Endothelial cell of umbilical vein (primary cell): ENCODE measurements around the gene SGK1. TPM values are rescaled to one million over a fixed set of nuclear protein-coding genes. Genes with fewer than 3 reads are reported as not detected.

Source experiments
- BruUV-seq: library from RNA; stranded (reverse); fragments of 400-500 nt; replicated peaks from 2 replicates; lab custom pipeline; 2021; lab: Mats Ljungman, UMichigan
- CTCF ChIA-PET: fragments of 300-600, 350-600 bp; sonication (Branson Sonifier 250); formaldehyde crosslinking; loops from one replicate; lab custom pipeline; 2021; ENCODE audit warnings: antibody characterized with exemption, inconsistent platforms; lab: Charles Lee
- POLR2A ChIA-PET: fragments of 300-600, 350-600 bp; sonication (Branson Sonifier 250); formaldehyde crosslinking; loops from one replicate; lab custom pipeline; 2021; ENCODE audit warnings: antibody characterized with exemption, inconsistent platforms; lab: Charles Lee
- DNase-seq: peaks from one replicate; pipeline ENCODE4 v3.0.0-alpha.2; 2011; ENCODE audit warnings: low read depth, low spot score
- FAIRE-seq: peaks from 2 replicates; lab custom pipeline; 2011; peaks lifted over from hg19 to GRCh38; lab: Jason Lieb, UNC
- H2AFZ ChIP-seq: 2 replicates; pipeline ENCODE4 v1.6.0; 2012; ENCODE audit warnings: low read depth, low read length, control low read depth, inconsistent platforms
- H3K27ac ChIP-seq: 2 replicates; pipeline ENCODE4 v1.5.1; 2011; ENCODE audit warnings: low read depth, mild to moderate bottlenecking, control low read depth, low read length, moderate library complexity; ENCODE audit not compliant: insufficient read depth
- H3K27me3 ChIP-seq, 2 experiments: 2 replicates each; pipeline versions ENCODE4 v1.6.0 to v1.6.1; 2011; ENCODE audit warnings: low read length in 2 of 2, mixed read lengths in 1 of 2; ENCODE audit not compliant: control insufficient read depth in 2 of 2, insufficient read depth in 2 of 2
- H3K36me3 ChIP-seq, 2 experiments: 2 replicates in 1 of 2; 3 replicates in 1 of 2; pipeline ENCODE4 v1.5.1; 2011; ENCODE audit warnings: low read length in 2 of 2, mild to moderate bottlenecking in 1 of 2, moderate library complexity in 1 of 2; ENCODE audit not compliant: control insufficient read depth in 2 of 2, insufficient read depth in 2 of 2; ENCODE audit errors: extremely low read depth in 1 of 2
- H3K4me1 ChIP-seq: 3 replicates; pipeline ENCODE4 v1.5.1; 2011; ENCODE audit warnings: mild to moderate bottlenecking, low read length; ENCODE audit not compliant: control insufficient read depth, insufficient read depth; ENCODE audit errors: extremely low read depth
- H3K4me2 ChIP-seq: 2 replicates; pipeline ENCODE4 v1.6.1; 2011; ENCODE audit warnings: low read length, control low read depth, mixed read lengths; ENCODE audit not compliant: insufficient read depth
- H3K4me3 ChIP-seq, 3 experiments: fragments of 200-600 bp in 1 of 3; sonication (generic), shearing (Covaris generic) in 1 of 3; replicated peaks in 1 of 3; 2 replicates each; pipeline ENCODE4 v1.5.1; 2011 to 2016; ENCODE audit warnings: control low read depth in 3 of 3, low read length in 3 of 3, mild to moderate bottlenecking in 2 of 3, inconsistent platforms in 1 of 3, low read depth in 1 of 3, moderate library complexity in 1 of 3; ENCODE audit not compliant: insufficient read depth in 1 of 3
- H3K79me2 ChIP-seq: 2 replicates; pipeline ENCODE4 v1.6.0; 2012; ENCODE audit warnings: low read length, inconsistent platforms; ENCODE audit not compliant: control insufficient read depth, insufficient read depth
- H3K9ac ChIP-seq: replicated peaks from 2 replicates; pipeline ENCODE3; 2011; ENCODE audit warnings: low read length, control low read depth; ENCODE audit not compliant: insufficient read depth; ENCODE audit errors: extremely low read depth
- H3K9me1 ChIP-seq: replicated peaks from 3 replicates; pipeline ENCODE4 v1.6.0; 2011; ENCODE audit warnings: mild to moderate bottlenecking, low read length; ENCODE audit not compliant: control insufficient read depth, insufficient read depth; ENCODE audit errors: extremely low read depth
- H3K9me3 ChIP-seq: replicated peaks from 2 replicates; pipeline ENCODE4 v1.5.1; 2012; ENCODE audit warnings: low read length, inconsistent platforms; ENCODE audit not compliant: control insufficient read depth, insufficient read depth
- H4K20me1 ChIP-seq: replicated peaks from 2 replicates; pipeline ENCODE3; 2011; ENCODE audit warnings: mild to moderate bottlenecking, low read length; ENCODE audit not compliant: control insufficient read depth, insufficient read depth; ENCODE audit errors: extremely low read depth
- CTCF ChIP-seq, 2 donors: IDR thresholded peaks; 1 replicate in 1 of 2; 2 replicates in 1 of 2; pipeline ENCODE4 v1.5.1; 2011; ENCODE audit warnings: low read length in 2 of 2, mild to moderate bottlenecking in 2 of 2, moderate library complexity in 2 of 2, control low read depth in 1 of 2, inconsistent platforms in 1 of 2, low read depth in 1 of 2; ENCODE audit not compliant: insufficient read depth in 1 of 2; ENCODE audit errors: extremely low read depth in 1 of 2
- EZH2 ChIP-seq: IDR thresholded peaks from 2 replicates; pipeline ENCODE4 v1.6.1; 2012; ENCODE audit warnings: borderline replicate concordance, low read depth, mild to moderate bottlenecking, moderate library complexity, low read length, inconsistent platforms; ENCODE audit not compliant: severe bottlenecking
- FOS ChIP-seq: IDR thresholded peaks from 2 replicates; pipeline ENCODE4 v1.6.1; 2011; ENCODE audit warnings: mild to moderate bottlenecking, low read length, moderate library complexity, borderline replicate concordance; ENCODE audit not compliant: insufficient read depth
- GATA2 ChIP-seq: IDR thresholded peaks from 2 replicates; pipeline ENCODE4 v1.7.0; 2011; ENCODE audit warnings: low read depth, mild to moderate bottlenecking, moderate library complexity, mixed read lengths, low read length; ENCODE audit not compliant: insufficient read length, insufficient read depth
- JUN ChIP-seq: IDR thresholded peaks from 2 replicates; pipeline ENCODE4 v1.6.1; 2011; ENCODE audit warnings: borderline replicate concordance, low read depth; ENCODE audit not compliant: insufficient read length, insufficient read depth
- MAX ChIP-seq: IDR thresholded peaks from 2 replicates; pipeline ENCODE4 v1.6.1; 2011; ENCODE audit not compliant: insufficient read depth, insufficient read length
- MYC ChIP-seq: IDR thresholded peaks from one replicate; pipeline ENCODE4 v1.6.1; 2011; ENCODE audit warnings: mild to moderate bottlenecking, low read depth, low read length
- POLR2A ChIP-seq: IDR thresholded peaks from 2 replicates; pipeline ENCODE4 v1.6.1; 2012; ENCODE audit warnings: low read depth, mild to moderate bottlenecking, control low read depth, low read length
- POLR2AphosphoS5 ChIP-seq: IDR thresholded peaks from 2 replicates; pipeline ENCODE4 v1.6.1; 2012; ENCODE audit warnings: low read depth, mild to moderate bottlenecking, control low read depth, low read length, moderate library complexity; ENCODE audit not compliant: insufficient read depth
- dilution Hi-C: fragments of 300-500 bp; cut with MboI; formaldehyde crosslinking; loops from one replicate; pipeline ENCODE4 v1.15.0; 2019; ENCODE audit warnings: low sequenced_read_pairs; ENCODE audit not compliant: extremely low pct_ligation_motif_present
- intact Hi-C: fragments of 100-400 bp; cut with micrococcal nuclease; formaldehyde crosslinking; loops from one replicate; pipeline ENCODE4 v1.10.0; 2022
- polyA plus RNA-seq, 4 experiments: library from polyadenylated mRNA; depleted of rRNA in 3 of 4; stranded (reverse) in 3 of 4; unstranded in 1 of 4; fragments of >200 nt; gene quantifications; 2 replicates each; pipeline versions ENCODE4 v1.2.1 to v1.2.3, GENCODE V29; 2011 to 2012; ENCODE audit warnings: missing spikeins in 1 of 4
- total RNA-seq: library from RNA; stranded (reverse); gene quantifications from 2 replicates; pipeline ENCODE4 v1.2.3, GENCODE V29; 2021

SGK1 gene
- total and polyA plus RNA-seq, 2 donors (not counting 3 experiments of a cell fraction or from before 2014, with no cell fraction given), result 121 to 128 TPM

DNA sequence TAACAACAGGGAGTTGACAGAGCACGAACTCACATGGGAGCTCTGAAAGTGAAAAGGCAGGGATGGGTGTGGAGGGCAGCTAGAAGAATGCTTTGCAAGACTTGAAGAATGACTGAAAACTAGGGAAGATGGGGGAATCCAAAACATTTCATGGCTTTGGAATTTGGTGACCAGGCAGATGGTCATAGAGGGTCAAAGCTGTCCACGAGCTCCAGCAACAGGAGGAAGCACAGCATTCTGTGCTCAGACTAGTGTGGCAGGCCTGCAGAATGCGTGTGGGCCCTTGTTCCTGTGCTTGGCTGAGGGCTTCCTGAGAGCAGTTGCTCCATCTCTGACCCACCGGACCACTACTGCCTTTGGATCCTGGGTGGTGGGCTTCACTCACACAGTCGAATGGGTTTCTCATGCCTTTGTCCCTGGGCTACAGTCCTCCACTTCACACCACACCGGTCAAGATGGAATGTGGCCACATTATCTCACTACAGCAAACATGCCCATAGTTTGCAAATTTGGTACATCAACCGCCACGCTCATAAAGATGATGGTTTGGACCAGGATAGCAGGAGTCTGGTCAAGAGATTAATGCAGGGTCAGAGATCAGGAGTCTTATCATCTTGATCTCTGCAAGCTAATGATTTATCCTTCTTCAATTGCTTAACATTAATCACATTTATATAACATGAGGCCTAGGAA, 100.7 kb downstream of the SGK1 start:
- ChIA-PET POLR2A (no interaction called here), CTCF (no interaction called here)
- H3K4me1 ChIP-seq, result no peaks in the 10 kb centered on the region
- no peaks in the 10 kb centered on the region for H4K20me1 ChIP-seq
- no peaks in the 10 kb centered on the region for H3K79me2 ChIP-seq
- no peak overlapping the region for H2AFZ ChIP-seq
- intact Hi-C loops (no loop called here), dilution Hi-C loops (no loop called here)
- no peak overlapping the region for H3K4me2 ChIP-seq
- H3K27me3 ChIP-seq, result no peaks in the 10 kb centered on the region
- TF ChIP-seq GATA2 (no peak), POLR2A (no peak), JUN (no peak), POLR2AphosphoS5 (no peak), MAX (no peak), FOS (no peak), EZH2 (no peak), CTCF (IDR thresholded peaks at IDR 0.05; ENCODE audit: extremely low read depth in 1 of 2, insufficient read depth in 1 of 2, low read depth in 1 of 2, low read length in 2 of 2) (no peak), MYC (no peak)
- FAIRE-seq, result no peak
- H3K36me3 ChIP-seq, result no peaks in the 10 kb centered on the region
- H3K4me3 ChIP-seq, result no peak overlapping the region
- H3K27ac ChIP-seq, result no peak overlapping the region
- no peaks in the 10 kb centered on the region for H3K9me3 ChIP-seq
- no peak for DNase-seq
- no TSS peak for BruUV-seq
- H3K9ac ChIP-seq, result no peak overlapping the region
- no peaks in the 10 kb centered on the region for H3K9me1 ChIP-seq
